HG03095 (cell line): ENCODE results near the gene DACH1.

Experiments used
- ATAC-seq: cut with Tn5 transposase; IDR thresholded peaks from one replicate; pipeline ENCODE4 v1.9.1; 2021; ENCODE audit warnings: moderate library complexity; ENCODE audit not compliant: unreplicated experiment

DACH1 gene

GRCh38 chr13:71430681-71431080 is 436.3 kb downstream of the DACH1 start:
- no peak for ATAC-seq

DNA sequence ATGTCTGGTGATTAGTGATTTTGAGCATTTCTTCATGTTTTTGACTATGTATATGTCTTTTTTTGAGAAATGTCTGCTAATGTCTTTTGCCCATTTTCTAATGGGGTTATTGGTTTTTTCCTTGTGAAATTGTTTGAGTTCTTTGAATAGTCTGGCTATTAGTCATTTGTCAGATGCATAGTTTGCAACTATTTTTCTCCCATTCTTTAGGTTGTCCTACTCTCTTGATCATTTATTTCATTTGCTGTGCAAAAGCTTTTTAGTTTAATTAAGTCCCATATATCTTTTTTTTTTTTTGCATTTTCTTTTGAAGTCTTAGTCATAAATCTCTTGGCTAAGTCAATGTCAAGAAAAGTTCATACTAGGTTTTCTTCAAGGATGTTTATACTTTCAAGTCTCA is 449.8 kb downstream of the DACH1 start:
- ATAC-seq, result no peak

GRCh38 chr13:71412231-71412630 is 454.8 kb downstream of the DACH1 start:
- no peak for ATAC-seq

DNA sequence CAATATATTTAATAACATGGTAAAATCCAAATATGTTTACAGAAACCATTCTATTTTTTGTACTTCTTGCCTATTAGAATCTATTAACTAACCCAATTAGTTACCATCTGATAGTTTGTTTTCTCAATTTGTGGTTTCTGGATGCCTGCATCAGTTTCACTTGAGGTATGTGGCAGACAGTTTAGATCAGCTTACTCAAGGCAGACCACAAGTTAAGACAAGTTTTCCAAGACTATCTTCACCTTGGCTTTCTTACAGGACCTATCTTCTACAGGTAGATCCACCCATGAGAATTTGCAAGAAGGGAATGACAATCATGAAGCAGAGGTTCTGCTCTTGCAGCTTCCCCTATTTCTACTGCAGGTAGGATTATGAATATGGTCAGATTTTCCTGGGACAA is 458.6 kb downstream of the DACH1 start:
- ATAC-seq, result no peak

GRCh38 chr13:71399631-71400215 is 467.3 kb downstream of the DACH1 start:
- no peak for ATAC-seq

GRCh38 chr13:71396149-71396548 is 470.9 kb downstream of the DACH1 start:
- ATAC-seq, result no peak

DNA sequence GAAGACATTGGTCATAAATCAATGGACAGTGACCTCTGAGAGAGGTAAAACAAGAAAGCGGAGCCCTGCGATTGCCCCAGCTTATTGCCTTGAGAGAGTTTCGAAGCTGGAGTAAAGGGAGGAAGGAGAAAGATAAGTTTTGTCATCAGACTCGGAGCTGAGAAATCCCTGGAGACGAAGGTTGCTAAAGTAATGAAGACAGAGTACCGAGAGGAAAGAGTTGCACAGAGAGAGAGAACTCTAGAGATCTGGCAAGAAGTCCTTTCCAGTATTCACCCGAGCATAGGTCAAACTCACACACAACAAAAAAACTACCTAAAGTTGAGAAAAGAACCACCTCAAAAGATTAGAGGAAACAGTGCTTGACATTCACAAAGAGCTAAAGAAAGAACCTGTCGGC is 472.0 kb downstream of the DACH1 start:
- no peak for ATAC-seq

DNA sequence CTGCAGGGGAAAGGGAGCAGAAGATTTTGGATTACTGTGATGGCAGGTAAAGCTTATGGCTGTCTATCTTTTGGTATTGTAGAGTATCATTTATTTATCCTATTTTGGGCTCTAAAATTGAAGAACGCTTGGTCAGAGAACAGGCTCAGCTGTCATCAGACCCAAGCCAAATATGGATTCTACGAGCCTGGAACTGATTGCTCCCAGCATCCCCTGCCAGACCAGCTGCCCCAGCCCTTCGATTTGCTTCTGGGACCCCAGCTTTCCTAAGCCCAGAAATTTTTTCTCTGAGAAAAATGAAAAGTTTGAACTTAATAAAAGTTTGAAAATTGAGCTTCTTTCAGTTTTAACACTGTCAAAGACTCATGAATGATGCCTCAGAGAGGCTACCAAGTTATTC is 472.8 kb downstream of the DACH1 start:
- no peak for ATAC-seq
